Caco-2 (cell line): Measurements from ENCODE around the gene KDM5C. TPM values are rescaled to one million over a fixed set of nuclear protein-coding genes. Genes with fewer than 3 reads are reported as not detected.

Experiments used
- BruUV-seq: library from RNA; stranded (reverse); fragments of 400-500 nt; replicated peaks from 2 replicates; lab custom pipeline; 2021; lab: Mats Ljungman, UMichigan
- CTCF ChIA-PET: fragments of 300-600 bp; sonication (Branson Sonifier 250); formaldehyde crosslinking; loops from one replicate; lab custom pipeline; 2022; ENCODE audit warnings: antibody characterized with exemption; lab: Charles Lee
- POLR2A ChIA-PET: fragments of 300-600 bp; sonication (Branson Sonifier 250); formaldehyde crosslinking; loops from one replicate; lab custom pipeline; 2022; ENCODE audit warnings: antibody characterized with exemption; lab: Charles Lee
- DNase-seq, 2 experiments: peaks; one replicate each; pipeline versions ENCODE4 v3.0.0 to v3.0.0-alpha.2; 2020 to 2022
- H3K27me3 ChIP-seq: replicated peaks from 2 replicates; pipeline ENCODE4 v1.6.0; 2011; ENCODE audit warnings: low read length; ENCODE audit not compliant: control insufficient read depth, insufficient read depth
- H3K36me3 ChIP-seq: 2 replicates; pipeline ENCODE4 v1.5.1; 2011; ENCODE audit warnings: low read length; ENCODE audit not compliant: control insufficient read depth, insufficient read depth
- H3K4me1 ChIP-seq: fragments of 250-450 bp; sonication (Bioruptor Pico); 2 replicates; pipeline ENCODE4 v1.5.1; 2020; ENCODE audit warnings: mild to moderate bottlenecking
- H3K4me3 ChIP-seq: 2 replicates; pipeline ENCODE4 v1.5.1; 2011; ENCODE audit warnings: low read depth, mild to moderate bottlenecking, control low read depth, low read length
- H3K9me3 ChIP-seq: fragments of 250-450 bp; sonication (Bioruptor Pico); 2 replicates; pipeline ENCODE4 v1.5.1; 2020; ENCODE audit warnings: mild to moderate bottlenecking, moderate library complexity
- H3K27ac Mint-ChIP-seq: one replicate; pipeline ENCODE4 v1.8.0; 2022; ENCODE audit warnings: mixed read lengths; ENCODE audit not compliant: unreplicated experiment
- H3K27me3 Mint-ChIP-seq: one replicate; pipeline ENCODE4 v1.8.0; 2022; ENCODE audit warnings: mixed read lengths; ENCODE audit not compliant: insufficient read depth, unreplicated experiment
- H3K36me3 Mint-ChIP-seq: one replicate; pipeline ENCODE4 v1.8.0; 2022; ENCODE audit warnings: mild to moderate bottlenecking, mixed read lengths; ENCODE audit not compliant: insufficient read depth, unreplicated experiment
- H3K4me1 Mint-ChIP-seq: one replicate; pipeline ENCODE4 v1.8.0; 2022; ENCODE audit warnings: low read depth, mixed read lengths; ENCODE audit not compliant: unreplicated experiment
- H3K4me3 Mint-ChIP-seq: one replicate; pipeline ENCODE4 v1.8.0; 2022; ENCODE audit warnings: mild to moderate bottlenecking, moderate library complexity, mixed read lengths; ENCODE audit not compliant: unreplicated experiment
- H3K9me3 Mint-ChIP-seq: one replicate; pipeline ENCODE4 v1.8.0; 2022; ENCODE audit warnings: mixed read lengths; ENCODE audit not compliant: unreplicated experiment
- CTCF ChIP-seq, 2 experiments: fragments of 200-600 bp in 1 of 2; IDR thresholded peaks; 1 replicate in 1 of 2; 2 replicates in 1 of 2; pipeline versions ENCODE4 v1.5.1 to v1.8.0; 2011 to 2022; ENCODE audit warnings: antibody characterized with exemption in 1 of 2, control low read depth in 1 of 2, inconsistent platforms in 1 of 2, low read depth in 1 of 2, low read length in 1 of 2, mild to moderate bottlenecking in 1 of 2, moderate library complexity in 1 of 2; ENCODE audit not compliant: insufficient read depth in 1 of 2, severe bottlenecking in 1 of 2, unreplicated experiment in 1 of 2
- intact Hi-C: fragments of 100-400 bp; cut with micrococcal nuclease; formaldehyde crosslinking; loops from one replicate; pipeline ENCODE4 v1.10.0; 2022; ENCODE audit not compliant: unreplicated experiment
- total RNA-seq: library from RNA; stranded (reverse); gene quantifications from 2 replicates; pipeline ENCODE4 v1.2.3, GENCODE V29; 2022

KDM5C gene
- total RNA-seq, 1 experiment from 2014 or later, result 84.5 TPM

- Histone ChIP-seq H3K4me1 (no peaks in the 10 kb centered on the region), H3K36me3 (peaks cover 1% of the 10 kb centered on the region; the same call in 1 of the 2 replicates), H3K4me3 (no peak overlapping the region), H3K27me3 (no peaks in the 10 kb centered on the region), H3K9me3 (no peaks in the 10 kb centered on the region)
- Mint-ChIP-seq H3K36me3 (peaks cover 42% of the 10 kb centered on the region), H3K4me3 (no peak overlapping the region), H3K27me3 (no peaks in the 10 kb centered on the region), H3K4me1 (no peaks in the 10 kb centered on the region), H3K27ac (no peak overlapping the region), H3K9me3 (no peaks in the 10 kb centered on the region)
- peak in 1 of 2 experiments; percentile 30 for DNase-seq
- peak in 1 of 2 experiments; percentile 26 for TF ChIP-seq CTCF (IDR thresholded peaks at IDR 0.05; ENCODE audit: insufficient read depth in 1 of 2, low read depth in 1 of 2, low read length in 1 of 2, severe bottlenecking in 1 of 2, unreplicated experiment in 1 of 2)
- intact Hi-C loops, result no loop called here
- ChIA-PET POLR2A (no interaction called here), CTCF (interaction anchor here (1.1 kb wide), 1 partner anchor 117 kb away, joined by 3 read pairs; no protein-coding TSS in a partner anchor)
- BruUV-seq, result no TSS peak
Observed at GRCh38 chrX:53190363-53190960, 34.5 kb downstream of the KDM5C start.

- CTCF ChIA-PET, result no interaction called here
- Histone ChIP-seq H3K4me3 (no peak overlapping the region), H3K27me3 (no peaks in the 10 kb centered on the region), H3K4me1 (no peaks in the 10 kb centered on the region), H3K36me3 (peaks cover 1% of the 10 kb centered on the region; the same call in 1 of the 2 replicates), H3K9me3 (no peaks in the 10 kb centered on the region)
- TSS peak; percentile 15 for BruUV-seq
- no peak for TF ChIP-seq CTCF (IDR thresholded peaks at IDR 0.05; ENCODE audit: insufficient read depth in 1 of 2, low read depth in 1 of 2, low read length in 1 of 2, severe bottlenecking in 1 of 2, unreplicated experiment in 1 of 2)
- intact Hi-C loops, result no loop called here
- Mint-ChIP-seq H3K4me1 (no peaks in the 10 kb centered on the region), H3K36me3 (peaks cover 30% of the 10 kb centered on the region), H3K9me3 (no peaks in the 10 kb centered on the region), H3K27ac (no peak overlapping the region), H3K27me3 (no peaks in the 10 kb centered on the region), H3K4me3 (no peak overlapping the region)
- no peak for DNase-seq
- POLR2A ChIA-PET, result no interaction called here
Observed at GRCh38 chrX:53188763-53189162, 36.2 kb downstream of the KDM5C start.

- Histone ChIP-seq H3K9me3 (no peaks in the 10 kb centered on the region), H3K4me3 (no peak overlapping the region), H3K36me3 (peaks cover 1% of the 10 kb centered on the region; the same call in 1 of the 2 replicates), H3K4me1 (no peaks in the 10 kb centered on the region), H3K27me3 (no peaks in the 10 kb centered on the region)
- TF ChIP-seq CTCF (IDR thresholded peaks at IDR 0.05; ENCODE audit: insufficient read depth in 1 of 2, low read depth in 1 of 2, low read length in 1 of 2, severe bottlenecking in 1 of 2, unreplicated experiment in 1 of 2), result no peak
- H3K9me3 Mint-ChIP-seq, result no peaks in the 10 kb centered on the region
- H3K4me1 Mint-ChIP-seq, result no peaks in the 10 kb centered on the region
- CTCF ChIA-PET, result no interaction called here
- H3K27me3 Mint-ChIP-seq, result no peaks in the 10 kb centered on the region
- peaks cover 18% of the 10 kb centered on the region for H3K36me3 Mint-ChIP-seq
- H3K27ac Mint-ChIP-seq, result no peak overlapping the region
- DNase-seq, result no peak
- POLR2A ChIA-PET, result interaction anchor here (0.5 kb wide), 1 partner anchor 22 kb away, joined by 3 read pairs; no protein-coding TSS in a partner anchor
- intact Hi-C loops, result no loop called here
- no peak overlapping the region for H3K4me3 Mint-ChIP-seq
- no TSS peak for BruUV-seq
Observed at GRCh38 chrX:53186351-53186750, 38.7 kb downstream of the KDM5C start.
